Adrenal gland (tissue), 5 donors: ENCODE data around the gene CDC27.
"Not testable (repeated sequence)": the region's sequence is repeated elsewhere in the genome, so short reads cannot be mapped to it uniquely, and the experiment has no call there.

ENCODE experiments used
- POLR2A ChIP-seq, 2 donors: fragments of 450-650 bp; IDR thresholded peaks; one replicate each; pipeline ENCODE4 v1.6.1; 2017; ENCODE audit warnings: antibody characterized with exemption in 2 of 2, mild to moderate bottlenecking in 2 of 2, moderate library complexity in 1 of 2
- TF ChIP-seq, protein P1 (sequence below), 6 experiments: fragments of 450-650 bp in 4 of 6; fragments of 200-600 bp in 2 of 6; sonication (generic) in 1 of 6; IDR thresholded peaks; 1 replicate in 5 of 6; 2 replicates in 1 of 6; pipeline versions ENCODE4 v1.5.1 to v1.8.0; 2016 to 2021; ENCODE audit warnings: antibody characterized with exemption in 6 of 6, mild to moderate bottlenecking in 2 of 6, moderate library complexity in 1 of 6
- donor health status: DM: no; HTN: no; CAD: no.

DNA sequence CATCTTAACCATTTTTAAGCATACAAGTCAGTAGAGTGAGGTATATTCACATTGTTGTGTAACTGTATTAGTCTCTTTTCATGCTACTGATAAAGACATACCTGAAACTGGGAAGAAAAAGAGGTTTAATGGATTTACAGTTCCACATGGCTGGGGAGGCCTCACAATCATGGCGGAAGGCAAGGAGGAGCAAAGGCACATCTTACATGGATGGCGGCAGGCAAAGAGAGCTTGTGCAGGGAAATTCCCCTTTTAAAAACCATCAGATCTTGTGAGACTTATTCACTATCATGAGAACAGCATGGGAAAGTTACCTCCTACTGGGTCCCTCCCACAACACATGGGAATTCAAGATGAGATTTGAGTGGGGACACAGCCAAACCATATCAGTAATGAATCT is 35.0 kb upstream of the CDC27 start:
- TF ChIP-seq, protein P1, sequence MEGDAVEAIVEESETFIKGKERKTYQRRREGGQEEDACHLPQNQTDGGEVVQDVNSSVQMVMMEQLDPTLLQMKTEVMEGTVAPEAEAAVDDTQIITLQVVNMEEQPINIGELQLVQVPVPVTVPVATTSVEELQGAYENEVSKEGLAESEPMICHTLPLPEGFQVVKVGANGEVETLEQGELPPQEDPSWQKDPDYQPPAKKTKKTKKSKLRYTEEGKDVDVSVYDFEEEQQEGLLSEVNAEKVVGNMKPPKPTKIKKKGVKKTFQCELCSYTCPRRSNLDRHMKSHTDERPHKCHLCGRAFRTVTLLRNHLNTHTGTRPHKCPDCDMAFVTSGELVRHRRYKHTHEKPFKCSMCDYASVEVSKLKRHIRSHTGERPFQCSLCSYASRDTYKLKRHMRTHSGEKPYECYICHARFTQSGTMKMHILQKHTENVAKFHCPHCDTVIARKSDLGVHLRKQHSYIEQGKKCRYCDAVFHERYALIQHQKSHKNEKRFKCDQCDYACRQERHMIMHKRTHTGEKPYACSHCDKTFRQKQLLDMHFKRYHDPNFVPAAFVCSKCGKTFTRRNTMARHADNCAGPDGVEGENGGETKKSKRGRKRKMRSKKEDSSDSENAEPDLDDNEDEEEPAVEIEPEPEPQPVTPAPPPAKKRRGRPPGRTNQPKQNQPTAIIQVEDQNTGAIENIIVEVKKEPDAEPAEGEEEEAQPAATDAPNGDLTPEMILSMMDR (IDR thresholded peaks at IDR 0.05): not testable (repeated sequence)
- TF ChIP-seq POLR2A (IDR thresholded peaks at IDR 0.05): not testable (repeated sequence)
